H9 (cell line): ENCODE data around the gene SNX27. TPM values are rescaled to one million over a fixed set of nuclear protein-coding genes. Genes with fewer than 3 reads are reported as not detected.

Experiments used
- DNase-seq: peaks from one replicate; pipeline ENCODE4 v3.0.0-alpha.2; 2017
- H2AFZ ChIP-seq: one replicate; pipeline ENCODE4 v1.6.1; 2013; ENCODE audit warnings: mild to moderate bottlenecking, low read length, control low read depth, moderate library complexity
- H2AK5ac ChIP-seq: 2 replicates; pipeline ENCODE4 v1.6.1; 2013; ENCODE audit warnings: low read length, control low read depth, mixed read lengths; ENCODE audit not compliant: insufficient read length
- H2BK120ac ChIP-seq: one replicate; pipeline ENCODE4 v1.6.1; 2013; ENCODE audit warnings: low read depth, mild to moderate bottlenecking, low read length, control low read depth, inconsistent platforms; ENCODE audit not compliant: poor library complexity, severe bottlenecking
- H2BK12ac ChIP-seq: 2 replicates; pipeline ENCODE4 v1.6.1; 2013; ENCODE audit warnings: low read length, control low read depth, mixed read lengths, low read depth; ENCODE audit not compliant: insufficient read length
- H2BK15ac ChIP-seq: 2 replicates; pipeline ENCODE4 v1.6.1; 2013; ENCODE audit warnings: low read depth, low read length, control low read depth
- H2BK20ac ChIP-seq: one replicate; pipeline ENCODE4 v1.6.1; 2013; ENCODE audit warnings: low read depth, mild to moderate bottlenecking, low read length, control low read depth, inconsistent platforms; ENCODE audit not compliant: poor library complexity, severe bottlenecking
- H2BK5ac ChIP-seq: 2 replicates; pipeline ENCODE4 v1.6.1; 2013; ENCODE audit warnings: low read length, control low read depth, mixed read lengths; ENCODE audit not compliant: insufficient read length
- H3K14ac ChIP-seq: 2 replicates; pipeline ENCODE4 v1.6.1; 2013; ENCODE audit warnings: low read length, control low read depth; ENCODE audit not compliant: insufficient read depth
- H3K18ac ChIP-seq: 2 replicates; pipeline ENCODE4 v1.6.1; 2013; ENCODE audit warnings: low read depth, mild to moderate bottlenecking, mixed read lengths, low read length, control low read depth; ENCODE audit not compliant: insufficient read length
- H3K23ac ChIP-seq: 2 replicates; pipeline ENCODE4 v1.6.1; 2013; ENCODE audit warnings: low read length, control low read depth, mixed read lengths, low read depth; ENCODE audit not compliant: insufficient read length
- H3K23me2 ChIP-seq: 2 replicates; pipeline ENCODE4 v1.6.1; 2013; ENCODE audit warnings: low read depth, mild to moderate bottlenecking, mixed read lengths, low read length, control low read depth; ENCODE audit not compliant: insufficient read length, poor library complexity, severe bottlenecking
- H3K27ac ChIP-seq: 2 replicates; pipeline ENCODE4 v1.5.1; 2013; ENCODE audit warnings: low read length, control low read depth, mixed read lengths, low read depth; ENCODE audit not compliant: insufficient read length
- H3K27me3 ChIP-seq: 2 replicates; pipeline ENCODE4 v1.6.1; 2013; ENCODE audit warnings: low read length, control low read depth, inconsistent platforms; ENCODE audit not compliant: insufficient read depth
- H3K4ac ChIP-seq: 2 replicates; pipeline ENCODE4 v1.6.1; 2013; ENCODE audit warnings: low read depth, mild to moderate bottlenecking, control low read depth, inconsistent platforms, low read length, moderate library complexity
- H3K4me1 ChIP-seq: 2 replicates; pipeline ENCODE4 v1.6.1; 2013; ENCODE audit warnings: low read length, control low read depth, inconsistent platforms; ENCODE audit not compliant: insufficient read depth
- H3K4me2 ChIP-seq: 2 replicates; pipeline ENCODE4 v1.6.1; 2013; ENCODE audit warnings: low read length, control low read depth, mixed read lengths; ENCODE audit not compliant: insufficient read length, insufficient read depth
- H3K56ac ChIP-seq: 2 replicates; pipeline ENCODE4 v1.6.1; 2013; ENCODE audit warnings: low read depth, mild to moderate bottlenecking, mixed read lengths, low read length, control low read depth; ENCODE audit not compliant: insufficient read length
- H3K79me1 ChIP-seq: 2 replicates; pipeline ENCODE4 v1.6.1; 2013; ENCODE audit warnings: low read depth, mild to moderate bottlenecking, moderate library complexity, low read length, control low read depth, inconsistent platforms; ENCODE audit not compliant: insufficient read depth, poor library complexity, severe bottlenecking
- H3K79me2 ChIP-seq: 2 replicates; pipeline ENCODE4 v1.6.1; 2013; ENCODE audit warnings: low read length, control low read depth, inconsistent platforms; ENCODE audit not compliant: insufficient read depth
- H3K9ac ChIP-seq: 2 replicates; pipeline ENCODE4 v1.6.1; 2013; ENCODE audit warnings: low read length, control low read depth, mixed read lengths; ENCODE audit not compliant: insufficient read length; ENCODE audit errors: extremely low read depth
- H3K9me3 ChIP-seq: one replicate; pipeline ENCODE4 v1.6.1; 2013; ENCODE audit warnings: low read depth, low read length, inconsistent platforms; ENCODE audit not compliant: control insufficient read depth
- H3T11ph ChIP-seq: one replicate; pipeline ENCODE4 v1.6.1; 2013; ENCODE audit warnings: mild to moderate bottlenecking, low read length, control low read depth, inconsistent platforms
- H4K20me1 ChIP-seq: one replicate; pipeline ENCODE4 v1.6.1; 2013; ENCODE audit not compliant: control insufficient read depth, insufficient read length, insufficient read depth
- H4K5ac ChIP-seq: 2 replicates; pipeline ENCODE4 v1.6.1; 2013; ENCODE audit warnings: low read depth, mild to moderate bottlenecking, mixed read lengths, low read length, control low read depth; ENCODE audit not compliant: insufficient read length
- H4K8ac ChIP-seq: replicated peaks from 2 replicates; pipeline ENCODE4 v1.6.1; 2013; ENCODE audit warnings: low read length, control low read depth, mixed read lengths, low read depth; ENCODE audit not compliant: insufficient read length
- H4K91ac ChIP-seq: 2 replicates; pipeline ENCODE4 v1.6.1; 2013; ENCODE audit warnings: low read depth, mild to moderate bottlenecking, moderate library complexity, mixed read lengths, low read length, control low read depth; ENCODE audit not compliant: insufficient read length
- H3K27ac Mint-ChIP-seq, 3 experiments: 2 replicates in 2 of 3; 3 replicates in 1 of 3; pipeline ENCODE4 v1.8.0; 2020 to 2021; ENCODE audit warnings: mixed read lengths in 3 of 3, mild to moderate bottlenecking in 1 of 3, moderate library complexity in 1 of 3
- H3K27me3 Mint-ChIP-seq: 2 replicates; pipeline ENCODE4 v1.8.0; 2021; ENCODE audit warnings: low read depth, mild to moderate bottlenecking, moderate library complexity, mixed read lengths
- H3K36me3 Mint-ChIP-seq, 3 experiments: 2 replicates in 2 of 3; 3 replicates in 1 of 3; pipeline ENCODE4 v1.8.0; 2020 to 2021; ENCODE audit warnings: low read depth in 3 of 3, mixed read lengths in 3 of 3; ENCODE audit not compliant: insufficient read depth in 1 of 3
- H3K4me1 Mint-ChIP-seq, 2 experiments: 2 replicates each; pipeline ENCODE4 v1.8.0; 2020; ENCODE audit warnings: mixed read lengths in 2 of 2
- H3K4me3 Mint-ChIP-seq, 2 experiments: 2 replicates in 1 of 2; 3 replicates in 1 of 2; pipeline ENCODE4 v1.8.0; 2020 to 2021; ENCODE audit warnings: mild to moderate bottlenecking in 2 of 2, mixed read lengths in 2 of 2, moderate library complexity in 1 of 2
- H3K9me3 Mint-ChIP-seq, 2 experiments: 2 replicates in 1 of 2; 3 replicates in 1 of 2; pipeline ENCODE4 v1.8.0; 2020; ENCODE audit warnings: mild to moderate bottlenecking in 2 of 2, mixed read lengths in 2 of 2, moderate library complexity in 1 of 2
- WGBS: extraction: QIAGEN DNeasy Blood & Tissue Kit; methylation state at CpG from one replicate; pipeline ENCODE4 v1.1.7; 2013; ENCODE audit warnings: missing lambda C conversion rate, low lambda C conversion rate, mixed read lengths; ENCODE audit not compliant: insufficient read length; ENCODE audit errors: extremely low coverage; 5-methylcytosine and 5-hydroxymethylcytosine counted together
- total RNA-seq: library from RNA; stranded (reverse); gene quantifications from 2 replicates; pipeline ENCODE4 v1.2.1, GENCODE V29; 2021
- TF ChIP-seq, protein P1 (sequence below): fragments of 200-600 bp; sonication (generic); conservative IDR thresholded peaks from 3 replicates; pipeline ENCODE4 v1.8.0; 2021; ENCODE audit warnings: antibody characterized with exemption, mild to moderate bottlenecking

The SNX27 gene
- total RNA-seq, 1 experiment from 2014 or later = 48.9 TPM

DNA sequence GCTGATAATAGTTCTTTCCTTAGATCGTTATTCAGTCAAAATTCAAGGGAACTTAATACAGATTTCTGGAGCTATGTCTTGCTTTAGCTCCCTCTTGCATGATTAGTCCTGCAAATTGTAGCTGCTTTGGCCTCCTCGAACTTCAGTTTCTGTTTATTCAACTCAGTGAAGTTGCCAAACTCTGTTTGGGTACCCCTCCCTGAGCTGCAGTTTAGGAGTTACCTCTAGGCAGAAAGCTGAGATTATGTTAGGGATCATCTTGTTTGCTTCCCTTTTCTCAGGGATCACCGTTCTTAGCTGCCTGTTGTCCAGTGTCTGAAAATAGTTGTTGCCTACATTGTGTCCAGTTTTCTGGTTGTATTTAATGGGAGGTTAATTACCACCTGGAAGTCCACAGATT is 43.5 kb downstream of the SNX27 start:
- Histone ChIP-seq H2BK12ac (no peak overlapping the region), H3K23me2 (no peaks in the 10 kb centered on the region), H3K4me2 (no peak overlapping the region), H3K27me3 (no peaks in the 10 kb centered on the region), H3K27ac (no peak overlapping the region), H2AFZ (no peak overlapping the region), H3K79me2 (no peaks in the 10 kb centered on the region), H3K4me1 (no peaks in the 10 kb centered on the region), H2BK15ac (no peak overlapping the region), H4K20me1 (no peaks in the 10 kb centered on the region), H3T11ph (no peak overlapping the region), H3K79me1 (no peaks in the 10 kb centered on the region), H3K4ac (no peak overlapping the region), H4K8ac (no peak overlapping the region), H3K23ac (no peak overlapping the region), H2BK5ac (no peak overlapping the region), H2BK20ac (no peak overlapping the region), H3K14ac (no peak overlapping the region), H2AK5ac (no peak overlapping the region), H3K9me3 (no peaks in the 10 kb centered on the region), H3K18ac (no peak overlapping the region), H3K56ac (no peak overlapping the region), H4K91ac (no peak overlapping the region), H2BK120ac (no peak overlapping the region), H4K5ac (no peak overlapping the region), H3K9ac (no peak overlapping the region)
- Mint-ChIP-seq H3K4me3 (no peak overlapping the region), H3K27ac (no peak overlapping the region), H3K27me3 (no peaks in the 10 kb centered on the region), H3K36me3 (peaks cover 13 to 51% (median 42%) of the 10 kb centered on the region in 3 experiments), H3K9me3 (peaks cover 5 to 12% of the 10 kb centered on the region in 2 experiments; a peak in 3 of 5 replicates), H3K4me1 (0 out of 4 replicates have a peak, but pooled peaks cover 0 to 5% of the 10 kb centered on the region in 2 experiments)
- TF ChIP-seq, protein P1, sequence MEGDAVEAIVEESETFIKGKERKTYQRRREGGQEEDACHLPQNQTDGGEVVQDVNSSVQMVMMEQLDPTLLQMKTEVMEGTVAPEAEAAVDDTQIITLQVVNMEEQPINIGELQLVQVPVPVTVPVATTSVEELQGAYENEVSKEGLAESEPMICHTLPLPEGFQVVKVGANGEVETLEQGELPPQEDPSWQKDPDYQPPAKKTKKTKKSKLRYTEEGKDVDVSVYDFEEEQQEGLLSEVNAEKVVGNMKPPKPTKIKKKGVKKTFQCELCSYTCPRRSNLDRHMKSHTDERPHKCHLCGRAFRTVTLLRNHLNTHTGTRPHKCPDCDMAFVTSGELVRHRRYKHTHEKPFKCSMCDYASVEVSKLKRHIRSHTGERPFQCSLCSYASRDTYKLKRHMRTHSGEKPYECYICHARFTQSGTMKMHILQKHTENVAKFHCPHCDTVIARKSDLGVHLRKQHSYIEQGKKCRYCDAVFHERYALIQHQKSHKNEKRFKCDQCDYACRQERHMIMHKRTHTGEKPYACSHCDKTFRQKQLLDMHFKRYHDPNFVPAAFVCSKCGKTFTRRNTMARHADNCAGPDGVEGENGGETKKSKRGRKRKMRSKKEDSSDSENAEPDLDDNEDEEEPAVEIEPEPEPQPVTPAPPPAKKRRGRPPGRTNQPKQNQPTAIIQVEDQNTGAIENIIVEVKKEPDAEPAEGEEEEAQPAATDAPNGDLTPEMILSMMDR = no peak
- no CpG with 5 or more reads among the region's 3 CpGs for WGBS
- DNase-seq = no peak
